CD14-positive monocyte (primary cell): Measurements from ENCODE around the gene YBX2. TPM values are rescaled to one million over a fixed set of nuclear protein-coding genes. Genes with fewer than 3 reads are reported as not detected.
"Not testable (repeated sequence)": the region's sequence is repeated elsewhere in the genome, so short reads cannot be mapped to it uniquely, and the experiment has no call there.

Experiments used
- DNase-seq, 3 donors: peaks; one replicate each; pipeline ENCODE4 v3.0.0-alpha.2; 2011 to 2022
- H2AFZ ChIP-seq: 2 replicates; pipeline ENCODE4 v1.6.0; 2012; ENCODE audit warnings: mild to moderate bottlenecking, low read depth, low read length, inconsistent platforms; ENCODE audit not compliant: insufficient read depth, poor library complexity, severe bottlenecking
- H3K27ac ChIP-seq, 2 donors: 1 replicate in 1 of 2; 2 replicates in 1 of 2; pipeline ENCODE4 v1.5.1; 2012 to 2013; ENCODE audit warnings: low read length in 2 of 2, control low read depth in 1 of 2, inconsistent platforms in 1 of 2, low read depth in 1 of 2, mild to moderate bottlenecking in 1 of 2
- H3K27me3 ChIP-seq, 2 donors: one replicate each; pipeline versions ENCODE4 v1.6.0 to v1.6.1; 2011 to 2013; ENCODE audit warnings: low read length in 2 of 2; ENCODE audit not compliant: control insufficient read depth in 2 of 2, insufficient read depth in 2 of 2
- H3K36me3 ChIP-seq, 2 donors: replicated peaks in 1 of 2; 1 replicate in 1 of 2; 2 replicates in 1 of 2; pipeline versions ENCODE4 v1.5.1 to v1.6.1; 2012 to 2013; ENCODE audit warnings: low read length in 2 of 2, control low read depth in 1 of 2, inconsistent platforms in 1 of 2, mild to moderate bottlenecking in 1 of 2; ENCODE audit not compliant: insufficient read depth in 2 of 2, control insufficient read depth in 1 of 2
- H3K4me1 ChIP-seq, 2 donors: 1 replicate in 1 of 2; 2 replicates in 1 of 2; pipeline versions ENCODE4 v1.5.1 to v1.6.1; 2012 to 2013; ENCODE audit warnings: low read length in 2 of 2, control low read depth in 1 of 2, inconsistent platforms in 1 of 2, mild to moderate bottlenecking in 1 of 2, moderate library complexity in 1 of 2; ENCODE audit not compliant: insufficient read depth in 2 of 2, control insufficient read depth in 1 of 2
- H3K4me2 ChIP-seq: replicated peaks from 2 replicates; pipeline ENCODE3; 2012; ENCODE audit warnings: low read length, moderate library complexity, mild to moderate bottlenecking; ENCODE audit not compliant: poor library complexity, severe bottlenecking; ENCODE audit errors: extremely low read depth
- H3K4me3 ChIP-seq, 3 experiments: fragments of 200-600 bp in 1 of 3; sonication (generic) in 1 of 3; replicated peaks in 1 of 3; 1 replicate in 2 of 3; 2 replicates in 1 of 3; pipeline ENCODE4 v1.5.1; 2011 to 2013; ENCODE audit warnings: low read length in 3 of 3, mild to moderate bottlenecking in 3 of 3, control low read depth in 2 of 3, low read depth in 2 of 3, inconsistent platforms in 1 of 3, moderate library complexity in 1 of 3
- H3K79me2 ChIP-seq: 2 replicates; pipeline ENCODE4 v1.6.0; 2012; ENCODE audit warnings: mild to moderate bottlenecking, control low read depth, inconsistent platforms, low read length, moderate library complexity; ENCODE audit not compliant: insufficient read depth
- H3K9ac ChIP-seq: 2 replicates; pipeline ENCODE4 v1.6.0; 2017; ENCODE audit warnings: low read length, mild to moderate bottlenecking; ENCODE audit not compliant: insufficient read depth, poor library complexity, severe bottlenecking
- H3K9me3 ChIP-seq, 2 donors: replicated peaks in 1 of 2; 1 replicate in 1 of 2; 2 replicates in 1 of 2; pipeline versions ENCODE4 v1.5.1 to v1.6.1; 2012 to 2013; ENCODE audit warnings: low read length in 2 of 2, control low read depth in 1 of 2; ENCODE audit not compliant: control insufficient read depth in 1 of 2, insufficient read depth in 1 of 2
- H4K20me1 ChIP-seq: 2 replicates; pipeline ENCODE4 v1.6.0; 2012; ENCODE audit warnings: mild to moderate bottlenecking, low read length, control low read depth, moderate library complexity; ENCODE audit not compliant: insufficient read depth
- H3K27ac Mint-ChIP-seq, 7 donors: one replicate each; pipeline ENCODE4 v1.8.0; 2020; ENCODE audit warnings: mild to moderate bottlenecking in 7 of 7, mixed read lengths in 7 of 7, moderate library complexity in 6 of 7, inconsistent platforms in 2 of 7
- H3K27me3 Mint-ChIP-seq, 3 donors: one replicate each; pipeline ENCODE4 v1.8.0; 2021 to 2022; ENCODE audit warnings: low read depth in 3 of 3, mild to moderate bottlenecking in 3 of 3, mixed read lengths in 3 of 3, moderate library complexity in 3 of 3, inconsistent platforms in 1 of 3
- H3K36me3 Mint-ChIP-seq, 2 donors: one replicate each; pipeline ENCODE4 v1.8.0; 2020; ENCODE audit warnings: mixed read lengths in 2 of 2, inconsistent platforms in 1 of 2, mild to moderate bottlenecking in 1 of 2
- H3K4me1 Mint-ChIP-seq: one replicate; pipeline ENCODE4 v1.8.0; 2020; ENCODE audit warnings: mild to moderate bottlenecking, mixed read lengths
- H3K4me3 Mint-ChIP-seq, 2 donors: one replicate each; pipeline ENCODE4 v1.8.0; 2020; ENCODE audit warnings: mild to moderate bottlenecking in 2 of 2, mixed read lengths in 2 of 2, moderate library complexity in 1 of 2
- H3K9me3 Mint-ChIP-seq, 7 donors: one replicate each; pipeline ENCODE4 v1.8.0; 2020 to 2022; ENCODE audit warnings: mixed read lengths in 7 of 7, mild to moderate bottlenecking in 6 of 7, moderate library complexity in 6 of 7, inconsistent platforms in 2 of 7
- CTCF ChIP-seq: fragments of 200-600 bp; IDR thresholded peaks from one replicate; pipeline ENCODE4 v1.8.0; 2022; ENCODE audit warnings: antibody characterized with exemption, mild to moderate bottlenecking
- WGBS: methylation state at CpG from one replicate; pipeline ENCODE4 v1.1.5; 2013; ENCODE audit warnings: missing lambda C conversion rate; ENCODE audit not compliant: insufficient coverage; 5-methylcytosine and 5-hydroxymethylcytosine counted together
- intact Hi-C, 2 donors: fragments of 100-400 bp; cut with micrococcal nuclease; formaldehyde crosslinking; loops; one replicate each; pipeline versions ENCODE4 v1.15.0 to v1.15.1; 2023
- polyA plus RNA-seq, 3 donors: library from polyadenylated mRNA; depleted of rRNA in 1 of 3; unstranded in 2 of 3; stranded (reverse) in 1 of 3; fragments of 300-500 nt in 2 of 3; fragments of >200 nt in 1 of 3; fragmentation: Illumina TruSeq in 2 of 3; gene quantifications; 1 replicate in 2 of 3; 2 replicates in 1 of 3; pipeline ENCODE4 v1.2.3, GENCODE V29; 2012 to 2021

YBX2 gene
- polyA plus RNA-seq, 3 donors: not detected

DNA sequence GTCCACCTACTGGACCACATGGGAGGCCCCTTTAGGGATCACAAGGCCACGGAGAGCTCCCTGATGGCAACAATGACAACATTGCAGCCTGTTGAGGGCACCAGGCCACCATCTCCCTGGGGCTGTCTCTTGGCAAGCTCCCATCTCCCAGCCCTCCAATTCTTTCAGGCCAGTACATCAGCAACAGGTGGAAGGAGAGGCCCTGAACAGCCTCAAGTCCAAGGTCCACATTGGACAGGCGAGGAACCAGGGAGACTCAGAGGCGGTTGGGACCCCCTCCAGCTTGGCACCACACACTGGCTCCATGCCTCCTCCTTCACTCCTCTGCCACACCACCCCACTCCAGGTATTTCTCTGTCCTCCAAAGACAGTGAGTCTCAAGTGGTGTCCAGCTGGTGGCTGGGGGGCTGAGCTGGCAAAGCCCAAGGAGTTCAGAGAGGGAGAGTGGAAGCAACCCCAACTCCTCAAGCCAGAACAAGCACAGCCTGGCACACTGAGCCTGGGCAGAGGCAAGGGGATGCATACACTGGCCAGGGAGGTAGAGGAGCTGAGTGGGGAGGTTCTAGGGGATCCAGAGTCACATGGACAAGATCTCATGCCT is 40.6 kb upstream of the YBX2 start:
- peaks cover 0 to 6% of the 10 kb centered on the region in 2 donors for H3K36me3 ChIP-seq
- peak overlapping the region in 2 of 7 donors; percentile 32 to 65 for H3K27ac Mint-ChIP-seq
- WGBS: 100% methylated on average over 1 of the region's 3 CpGs
- no peaks in the 10 kb centered on the region for H3K9me3 Mint-ChIP-seq
- H3K4me1 Mint-ChIP-seq: peaks cover 54% of the 10 kb centered on the region
- no peak for DNase-seq
- TF ChIP-seq CTCF: no peak
- H3K4me3 ChIP-seq: no peak overlapping the region
- H4K20me1 ChIP-seq: no peaks in the 10 kb centered on the region
- H3K79me2 ChIP-seq: peaks cover 27% of the 10 kb centered on the region
- H3K36me3 Mint-ChIP-seq: peaks cover 6 to 15% of the 10 kb centered on the region in 2 donors
- no peaks in the 10 kb centered on the region for H3K27me3 ChIP-seq
- H3K4me3 Mint-ChIP-seq: peak overlapping the region in 1 of 2 donors; percentile 37
- H3K9me3 ChIP-seq: no peaks in the 10 kb centered on the region
- intact Hi-C loops: no loop called here
- H3K27me3 Mint-ChIP-seq: peaks cover 0 to 8% (median 0%) of the 10 kb centered on the region in 3 donors
- H3K27ac ChIP-seq: no peak overlapping the region
- no peak overlapping the region for H3K4me2 ChIP-seq
- no peak overlapping the region for H2AFZ ChIP-seq
- peaks cover 43 to 55% of the 10 kb centered on the region in 2 donors for H3K4me1 ChIP-seq
- no peak overlapping the region for H3K9ac ChIP-seq

GRCh38 chr17:7332600-7333069 is 38.2 kb upstream of the YBX2 start:
- H2AFZ ChIP-seq: peak overlapping the region; percentile 36
- intact Hi-C loops, H3K9ac ChIP-seq, H3K36me3 Mint-ChIP-seq, H4K20me1 ChIP-seq, H3K27ac ChIP-seq, H3K4me3 ChIP-seq, H3K4me2 ChIP-seq, H3K9me3 Mint-ChIP-seq, DNase-seq, H3K36me3 ChIP-seq, H3K9me3 ChIP-seq, H3K27me3 ChIP-seq, H3K27me3 Mint-ChIP-seq: not testable (repeated sequence)
- peaks cover 55 to 63% of the 10 kb centered on the region in 2 donors for H3K4me1 ChIP-seq
- Mint-ChIP-seq H3K4me1 (peaks cover 60% of the 10 kb centered on the region), H3K4me3 (peak overlapping the region; percentile 20 to 57), H3K27ac (peak overlapping the region in 4 of 7 donors; percentile 31 to 79 (median 62))
- H3K79me2 ChIP-seq: peaks cover 26% of the 10 kb centered on the region
- 36% methylated on average over 4 of the region's 14 CpGs for WGBS
